EL (cell line): ENCODE results near the gene ECT2L.
"Not testable (repeated sequence)": the region's sequence is repeated elsewhere in the genome, so short reads cannot be mapped to it uniquely, and the experiment has no call there.

Experiments
- DNase-seq: peaks from one replicate; pipeline ENCODE4 v3.0.0-alpha.2; 2016

ECT2L gene

GRCh38 chr6:138864343-138864890 lies 68.5 kb downstream of the ECT2L start:
- no peak for DNase-seq

- DNase-seq: no peak
Measured at GRCh38 chr6:138865480-138866109, 69.7 kb downstream of the ECT2L start.

GRCh38 chr6:138868181-138868580 lies 72.3 kb downstream of the ECT2L start:
- DNase-seq: no peak

- DNase-seq: no peak
Measured at GRCh38 chr6:138869398-138869797, 73.5 kb downstream of the ECT2L start.

- DNase-seq: no peak
Measured at GRCh38 chr6:138873191-138873590, 77.3 kb downstream of the ECT2L start.

GRCh38 chr6:138882369-138883017 lies 86.6 kb downstream of the ECT2L start:
- no peak for DNase-seq

GRCh38 chr6:138885156-138885819 lies 89.4 kb downstream of the ECT2L start:
- no peak for DNase-seq

- no peak for DNase-seq
Measured at GRCh38 chr6:138891255-138891986, 95.5 kb downstream of the ECT2L start.

GRCh38 chr6:138896104-138896756 lies 100.3 kb downstream of the ECT2L start:
- no peak for DNase-seq

GRCh38 chr6:138897031-138897430 lies 101.1 kb downstream of the ECT2L start:
- DNase-seq: no peak

- no peak for DNase-seq
Measured at GRCh38 chr6:138907167-138907566, 111.3 kb downstream of the ECT2L start.

GRCh38 chr6:138909511-138909910 lies 113.6 kb downstream of the ECT2L start:
- DNase-seq: no peak

GRCh38 chr6:138909975-138910374 lies 114.1 kb downstream of the ECT2L start:
- no peak for DNase-seq

GRCh38 chr6:138912308-138912707 lies 116.4 kb downstream of the ECT2L start:
- no peak for DNase-seq

- no peak for DNase-seq
Measured at GRCh38 chr6:138914701-138915100, 118.8 kb downstream of the ECT2L start.

GRCh38 chr6:138920906-138921305 lies 125.0 kb downstream of the ECT2L start:
- DNase-seq: no peak

GRCh38 chr6:138923561-138923960 lies 127.7 kb downstream of the ECT2L start:
- no peak for DNase-seq

GRCh38 chr6:138925806-138926205 lies 129.9 kb downstream of the ECT2L start:
- DNase-seq: no peak

GRCh38 chr6:138926579-138926978 lies 130.7 kb downstream of the ECT2L start:
- DNase-seq: no peak

GRCh38 chr6:138931660-138932059 lies 135.8 kb downstream of the ECT2L start:
- DNase-seq: no peak

GRCh38 chr6:138936873-138937272 lies 141.0 kb downstream of the ECT2L start:
- not testable (repeated sequence) for DNase-seq

- DNase-seq: no peak
Measured at GRCh38 chr6:138943089-138943625, 147.3 kb downstream of the ECT2L start.
